K562 (cell line): ENCODE results near the gene GLYATL3. TPM values are rescaled to one million over a fixed set of nuclear protein-coding genes. Genes with fewer than 3 reads are reported as not detected.
A peak's percentile ranks its signal among the peaks of the same experiment; 100 is the strongest.

Experiments used
- ATAC-seq: fragments of 200-7000 bp; cut with Tn5 transposase; 3 replicates; pipeline ENCODE4 v1.9.1; 2020; ENCODE audit warnings: moderate library complexity
- BruUV-seq: library from RNA; stranded (reverse); fragments of 400-500 nt; replicated peaks from 2 replicates; lab custom pipeline; 2021; lab: Mats Ljungman, UMichigan
- CTCF ChIA-PET: fragments of 300-600 bp; formaldehyde crosslinking; extraction: SDS; loops from one replicate; lab custom pipeline; 2021; ENCODE audit warnings: low intra/inter-chr PET ratio; lab: Yijun Ruan, JAX
- POLR2A ChIA-PET: fragments of 300-600, 350-650 bp; sonication (Branson Sonifier 250); formaldehyde crosslinking; extraction: SDS; loops from one replicate; lab custom pipeline; 2021; ENCODE audit warnings: antibody characterized with exemption, inconsistent platforms; lab: Yijun Ruan, JAX
- DNase-seq, 4 experiments: peaks; one replicate each; pipeline versions ENCODE4 v3.0.0 to v3.0.0-alpha.2; 2011 to 2018; ENCODE audit warnings: low spot score in 3 of 4, mixed read lengths in 3 of 4; ENCODE audit errors: extremely low read depth in 1 of 4
- FAIRE-seq: peaks from 2 replicates; lab custom pipeline; 2011; peaks lifted over from hg19 to GRCh38; lab: Jason Lieb, UNC
- H2AFZ ChIP-seq: 2 replicates; pipeline ENCODE4 v1.6.0; 2011; ENCODE audit warnings: low read depth, low read length, control low read depth, inconsistent platforms
- H3K27ac ChIP-seq: fragments of 200-600 bp; 3 replicates; pipeline ENCODE4 v1.8.0; 2011; ENCODE audit warnings: low read depth, mild to moderate bottlenecking, control low read depth, inconsistent platforms, low read length, moderate library complexity, mixed read lengths; ENCODE audit errors: extremely low read depth
- H3K27me3 ChIP-seq, 2 experiments: fragments of 300-600 bp in 1 of 2; 2 replicates in 1 of 2; 3 replicates in 1 of 2; pipeline versions ENCODE4 v1.6.0 to v1.8.0; 2011; ENCODE audit warnings: inconsistent platforms in 2 of 2, low read length in 2 of 2, mild to moderate bottlenecking in 1 of 2, mixed read lengths in 1 of 2, moderate library complexity in 1 of 2; ENCODE audit not compliant: control insufficient read depth in 2 of 2, insufficient read depth in 2 of 2
- H3K36me3 ChIP-seq: fragments of 300-600 bp; 3 replicates; pipeline ENCODE4 v1.8.0; 2011; ENCODE audit warnings: mild to moderate bottlenecking, low read length, inconsistent platforms; ENCODE audit not compliant: control insufficient read depth, insufficient read depth
- H3K4me1 ChIP-seq, 2 experiments: fragments of 200-600 bp in 1 of 2; replicated peaks in 1 of 2; 2 replicates in 1 of 2; 3 replicates in 1 of 2; pipeline versions ENCODE4 v1.5.1 to v1.8.0; 2011; ENCODE audit warnings: inconsistent platforms in 2 of 2, low read length in 2 of 2, mild to moderate bottlenecking in 1 of 2, mixed read lengths in 1 of 2, moderate library complexity in 1 of 2; ENCODE audit not compliant: control insufficient read depth in 2 of 2, insufficient read depth in 2 of 2
- H3K4me2 ChIP-seq: 2 replicates; pipeline ENCODE4 v1.6.1; 2011; ENCODE audit warnings: low read length, control low read depth, inconsistent platforms, mixed read lengths; ENCODE audit not compliant: insufficient read depth
- H3K4me3 ChIP-seq: fragments of 200-600 bp; sonication (generic), shearing (Covaris generic); 2 replicates; pipeline ENCODE4 v1.5.1; 2016; ENCODE audit warnings: control low read depth, inconsistent platforms
- H3K79me2 ChIP-seq: fragments of 200-600 bp; 3 replicates; pipeline ENCODE4 v1.8.0; 2011; ENCODE audit warnings: low read length, inconsistent platforms; ENCODE audit not compliant: control insufficient read depth, insufficient read depth
- H3K9ac ChIP-seq, 2 experiments: 2 replicates each; pipeline versions ENCODE4 v1.6.0 to v1.6.1; 2011; ENCODE audit warnings: low read depth in 2 of 2, low read length in 2 of 2, control low read depth in 1 of 2, inconsistent platforms in 1 of 2, mild to moderate bottlenecking in 1 of 2, mixed read lengths in 1 of 2; ENCODE audit not compliant: insufficient read depth in 1 of 2
- H3K9me1 ChIP-seq: one replicate; pipeline ENCODE4 v1.6.0; 2011; ENCODE audit warnings: inconsistent platforms, mild to moderate bottlenecking, low read length, moderate library complexity; ENCODE audit not compliant: control insufficient read depth, insufficient read depth
- H3K9me3 ChIP-seq: replicated peaks from 2 replicates; pipeline ENCODE4 v1.5.1; 2011; ENCODE audit warnings: low read depth, low read length, inconsistent platforms; ENCODE audit not compliant: control insufficient read depth, insufficient read depth
- H4K20me1 ChIP-seq: replicated peaks from 2 replicates; pipeline ENCODE4 v1.6.1; 2011; ENCODE audit warnings: low read length, inconsistent platforms, mixed read lengths; ENCODE audit not compliant: control insufficient read depth, insufficient read depth
- CREM ChIP-seq: IDR thresholded peaks from 2 replicates; pipeline ENCODE4 v1.6.1; 2014; ENCODE audit warnings: antibody characterized with exemption, low read depth
- ETV5 ChIP-seq: sonication (generic); formaldehyde crosslinking; IDR thresholded peaks from 2 replicates; pipeline ENCODE4 v1.4.0; 2020; ENCODE audit warnings: low read depth, mild to moderate bottlenecking, missing genetic modification reagents
- HDAC3 ChIP-seq: fragments of 450-650 bp; IDR thresholded peaks from 2 replicates; pipeline ENCODE4 v1.6.1; 2018; ENCODE audit warnings: borderline replicate concordance, mild to moderate bottlenecking, moderate library complexity; ENCODE audit not compliant: partially characterized antibody
- KHSRP ChIP-seq: fragments of 450-650 bp; IDR thresholded peaks from 2 replicates; pipeline ENCODE4 v1.6.1; 2017
- LEF1 ChIP-seq: fragments of 450-650 bp; IDR thresholded peaks from 2 replicates; pipeline ENCODE4 v1.6.1; 2016; ENCODE audit warnings: mild to moderate bottlenecking
- NCOA2 ChIP-seq, 2 experiments: fragments of 450-650 bp; IDR thresholded peaks; 2 replicates each; pipeline ENCODE4 v1.6.1; 2018; ENCODE audit warnings: mild to moderate bottlenecking in 2 of 2, moderate library complexity in 1 of 2; ENCODE audit not compliant: partially characterized antibody in 2 of 2
- RCOR1 ChIP-seq, 2 experiments: IDR thresholded peaks; 2 replicates each; pipeline ENCODE4 v1.6.1; 2012; ENCODE audit warnings: low read depth in 2 of 2, low read length in 2 of 2, borderline replicate concordance in 1 of 2, improper control_type of control experiment in 1 of 2
- SMARCA5 ChIP-seq: fragments of 450-650 bp; IDR thresholded peaks from 2 replicates; pipeline ENCODE4 v1.6.1; 2016
- ZC3H4 ChIP-seq: sonication (generic); formaldehyde crosslinking; IDR thresholded peaks from 2 replicates; pipeline ENCODE4 v1.9.0; 2021; ENCODE audit warnings: missing genetic modification reagents, borderline replicate concordance
- ZFPM2 ChIP-seq: fragments of 250-450 bp; sonication (Bioruptor Pico); IDR thresholded peaks from 2 replicates; pipeline ENCODE4 v1.5.1; 2022; ENCODE audit warnings: mild to moderate bottlenecking
- ZNF140 ChIP-seq: fragments of 250-450 bp; sonication (Bioruptor Pico); IDR thresholded peaks from 2 replicates; pipeline ENCODE4 v1.8.0; 2021; ENCODE audit warnings: moderate library complexity, mild to moderate bottlenecking, inconsistent platforms
- ZNF311 ChIP-seq: fragments of 250-450 bp; sonication (Bioruptor Pico); IDR thresholded peaks from 2 replicates; pipeline ENCODE4 v1.4.0; 2020; ENCODE audit warnings: mild to moderate bottlenecking, moderate library complexity
- ZNF766 ChIP-seq: fragments of 200-800 bp; sonication (Bioruptor generic); conservative IDR thresholded peaks from 2 replicates; pipeline ENCODE4 v1.6.1; 2016; ENCODE audit warnings: missing genetic modification characterization, missing compliant biosample characterization
- WGBS: fragments of 100-300 bp; shearing (Covaris generic); methylation state at CpG from one replicate; pipeline ENCODE4 v1.1.6; 2016; ENCODE audit warnings: low coverage, mixed read lengths; ENCODE audit not compliant: insufficient coverage; ENCODE audit errors: missing lambda C conversion rate; 5-methylcytosine and 5-hydroxymethylcytosine counted together
- in situ Hi-C: fragments of 300-500 bp; cut with MboI; formaldehyde crosslinking; loops from 4 replicates; pipeline ENCODE4 v1.15.0; 2018; ENCODE audit warnings: inconsistent platforms, mixed read lengths
- intact Hi-C: fragments of 100-400 bp; cut with micrococcal nuclease; formaldehyde crosslinking; loops from 2 replicates; pipeline ENCODE4 v1.14.2; 2022
- polyA plus RNA-seq, 8 experiments: library from polyadenylated mRNA; depleted of rRNA in 4 of 8; stranded (reverse) in 5 of 8; unstranded in 3 of 8; fragments of >200 nt; fragmentation: Nextera tagmentation in 2 of 8; fragmentation: Illumina TruSeq in 1 of 8; extraction: Ambion mirVana in 2 of 8; extraction: Trizol in 1 of 8; gene quantifications; 2 replicates each; pipeline versions ENCODE4 v1.2.1 to v1.2.3, GENCODE V29; 2011 to 2014; ENCODE audit warnings: inconsistent platforms in 1 of 8, missing spikeins in 1 of 8
- total RNA-seq, 7 experiments: library from RNA; depleted of rRNA in 6 of 7; stranded (reverse); fragments of >200 nt in 6 of 7; fragmentation: Illumina TruSeq in 2 of 7; extraction: Trizol in 2 of 7; gene quantifications; 2 replicates each; pipeline versions ENCODE4 v1.2.1 to v1.2.3, GENCODE V29; 2011 to 2021; ENCODE audit warnings: low replicate concordance in 1 of 7
- TF ChIP-seq, protein P1 (sequence below): sonication (generic); formaldehyde crosslinking; IDR thresholded peaks from 2 replicates; pipeline ENCODE4 v1.8.1; 2023; ENCODE audit warnings: mild to moderate bottlenecking, missing genetic modification reagents
- TF ChIP-seq, protein P2 (sequence below): fragments of 200-800 bp; sonication (Bioruptor generic); IDR thresholded peaks from 2 replicates; pipeline ENCODE4 v1.6.1; 2017; ENCODE audit warnings: missing genetic modification characterization, missing compliant biosample characterization

Gene GLYATL3
- total and polyA plus RNA-seq, 9 of the 15 experiments (the other 6 are each of a cell fraction or from before 2014, with no cell fraction given), result not detected

DNA sequence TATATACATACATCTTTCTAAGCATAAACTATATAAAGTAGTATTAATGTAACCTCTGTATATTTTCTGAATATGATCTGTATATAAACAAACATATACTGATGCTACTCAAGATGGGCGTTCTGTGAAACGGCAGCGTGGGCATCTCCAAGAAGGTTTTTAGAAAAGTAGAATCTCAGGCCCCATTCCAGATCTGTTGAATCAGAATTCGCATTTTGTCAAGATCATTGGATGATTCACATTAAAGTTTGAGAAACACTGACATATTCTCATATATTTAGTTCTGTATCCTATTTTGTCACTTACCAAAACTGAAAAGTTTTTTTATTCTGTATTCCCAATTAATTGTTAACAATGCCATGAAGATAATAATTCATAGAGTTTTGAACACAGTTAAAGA lies 56.2 kb downstream of the GLYATL3 start:
- Histone ChIP-seq H4K20me1 (no peaks in the 10 kb centered on the region), H3K4me1 (peaks cover 4 to 5% of the 10 kb centered on the region in 2 experiments; a peak in 3 of 5 replicates), H3K27ac (peak overlapping the region; percentile 53; the same call in 2 of the 3 replicates), H3K79me2 (no peaks in the 10 kb centered on the region), H3K27me3 (no peaks in the 10 kb centered on the region), H3K4me2 (no peak overlapping the region), H2AFZ (peak overlapping the region; percentile 53), H3K9me1 (no peaks in the 10 kb centered on the region), H3K36me3 (no peaks in the 10 kb centered on the region), H3K4me3 (no peak overlapping the region), H3K9ac (no peak overlapping the region), H3K9me3 (no peaks in the 10 kb centered on the region)
- intact Hi-C loops (no loop called here), in situ Hi-C loops (no loop called here)
- ChIA-PET POLR2A (no interaction called here), CTCF (no interaction called here)
- DNase-seq (no peak), FAIRE-seq (no peak), ATAC-seq (no peak)
- no TSS peak for BruUV-seq
- TF ChIP-seq ZNF311 (CRISPR knock-in tag) (no peak), SMARCA5 (0 out of 2 replicates have a peak, but pooled peaks have one; percentile 32), KHSRP (0 out of 2 replicates have a peak, but pooled peaks have one; percentile 16), ZNF766 (CRISPR knock-in tag) (0 out of 2 replicates have a peak, but pooled peaks have one; percentile 27)
- 75% methylated on average over 4 of the region's 4 CpGs for WGBS

DNA sequence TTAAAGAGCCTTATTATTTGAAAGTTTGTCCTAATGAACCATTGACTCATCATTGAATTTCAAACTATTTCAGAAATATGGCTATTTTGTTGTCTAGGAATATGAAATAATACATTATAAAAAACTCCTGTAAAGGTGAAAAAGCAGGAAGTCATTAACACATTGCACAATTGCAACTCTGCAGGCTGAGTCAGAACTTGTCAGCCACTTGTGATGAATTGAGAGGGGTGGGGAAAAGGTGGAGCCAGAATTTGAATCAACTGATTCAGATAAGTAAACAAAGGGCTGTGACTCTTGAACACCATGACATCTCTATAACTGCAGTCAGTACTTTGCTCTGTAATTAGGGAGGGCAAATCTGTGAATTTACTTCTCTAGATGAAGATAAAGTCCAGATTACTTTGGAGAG lies 56.7 kb downstream of the GLYATL3 start:
- no peaks in the 10 kb centered on the region for H3K79me2 ChIP-seq
- H3K9me3 ChIP-seq, result no peaks in the 10 kb centered on the region
- FAIRE-seq, result peak; percentile 89
- no peaks in the 10 kb centered on the region for H3K36me3 ChIP-seq
- H3K4me3 ChIP-seq, result no peak overlapping the region
- H3K9ac ChIP-seq, result no peak overlapping the region
- ChIA-PET CTCF (interaction anchor here (0.7 kb wide), 1 partner anchor 51 kb away, joined by 3 read pairs; no protein-coding TSS in a partner anchor), POLR2A (interaction anchor here (1.6 kb wide), 1 partner anchor 15 kb away, joined by 4 read pairs; no protein-coding TSS in a partner anchor)
- H3K9me1 ChIP-seq, result no peaks in the 10 kb centered on the region
- no peaks in the 10 kb centered on the region for H3K27me3 ChIP-seq
- in situ Hi-C loops (no loop called here), intact Hi-C loops (no loop called here)
- BruUV-seq, result no TSS peak
- peak overlapping the region; percentile 53; the same call in 2 of the 3 replicates for H3K27ac ChIP-seq
- peak overlapping the region; percentile 20; the same call in 1 of the 2 replicates for H3K4me2 ChIP-seq
- DNase-seq, result peak; percentile 41 to 87 (median 61)
- H3K4me1 ChIP-seq, result peaks cover 0 to 5% of the 10 kb centered on the region in 2 experiments; a peak in 3 of 5 replicates
- peak; percentile 97 for ATAC-seq
- no peaks in the 10 kb centered on the region for H4K20me1 ChIP-seq
- peak overlapping the region; percentile 53 for H2AFZ ChIP-seq
- TF ChIP-seq, protein P1, sequence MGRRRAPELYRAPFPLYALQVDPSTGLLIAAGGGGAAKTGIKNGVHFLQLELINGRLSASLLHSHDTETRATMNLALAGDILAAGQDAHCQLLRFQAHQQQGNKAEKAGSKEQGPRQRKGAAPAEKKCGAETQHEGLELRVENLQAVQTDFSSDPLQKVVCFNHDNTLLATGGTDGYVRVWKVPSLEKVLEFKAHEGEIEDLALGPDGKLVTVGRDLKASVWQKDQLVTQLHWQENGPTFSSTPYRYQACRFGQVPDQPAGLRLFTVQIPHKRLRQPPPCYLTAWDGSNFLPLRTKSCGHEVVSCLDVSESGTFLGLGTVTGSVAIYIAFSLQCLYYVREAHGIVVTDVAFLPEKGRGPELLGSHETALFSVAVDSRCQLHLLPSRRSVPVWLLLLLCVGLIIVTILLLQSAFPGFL (CRISPR knock-in tag), result no peak
- TF ChIP-seq HDAC3 (peak; percentile 71), NCOA2 (IDR thresholded peaks at IDR 0.05; ENCODE audit: partially characterized antibody in 2 of 2) (peak in 1 of 2 experiments; percentile 14), CREM (peak; percentile 57), ETV5 (0 out of 2 replicates have a peak, but pooled peaks have one; percentile 25), ZFPM2 (CRISPR knock-in tag) (no peak), LEF1 (peak; percentile 76), ZNF140 (CRISPR knock-in tag) (no peak), RCOR1 (IDR thresholded peaks at IDR 0.05; ENCODE audit: borderline replicate concordance in 1 of 2, low read depth in 2 of 2, low read length in 2 of 2) (peak; percentile 76 to 95; a peak in 3 of 4 replicates), ZC3H4 (CRISPR knock-in tag) (no peak)
- TF ChIP-seq, protein P2, sequence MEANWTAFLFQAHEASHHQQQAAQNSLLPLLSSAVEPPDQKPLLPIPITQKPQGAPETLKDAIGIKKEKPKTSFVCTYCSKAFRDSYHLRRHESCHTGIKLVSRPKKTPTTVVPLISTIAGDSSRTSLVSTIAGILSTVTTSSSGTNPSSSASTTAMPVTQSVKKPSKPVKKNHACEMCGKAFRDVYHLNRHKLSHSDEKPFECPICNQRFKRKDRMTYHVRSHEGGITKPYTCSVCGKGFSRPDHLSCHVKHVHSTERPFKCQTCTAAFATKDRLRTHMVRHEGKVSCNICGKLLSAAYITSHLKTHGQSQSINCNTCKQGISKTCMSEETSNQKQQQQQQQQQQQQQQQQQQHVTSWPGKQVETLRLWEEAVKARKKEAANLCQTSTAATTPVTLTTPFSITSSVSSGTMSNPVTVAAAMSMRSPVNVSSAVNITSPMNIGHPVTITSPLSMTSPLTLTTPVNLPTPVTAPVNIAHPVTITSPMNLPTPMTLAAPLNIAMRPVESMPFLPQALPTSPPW (CRISPR knock-in tag), result peak; percentile 44; the same call in 1 of the 2 replicates
